GM21390 (cell line): ENCODE measurements around the gene SLC7A6.
A peak's percentile ranks its signal among the peaks of the same experiment; 100 is the strongest.

ENCODE experiments used
- ATAC-seq: cut with Tn5 transposase; IDR thresholded peaks from one replicate; pipeline ENCODE4 v1.9.1; 2021; ENCODE audit not compliant: unreplicated experiment

The SLC7A6 gene

GRCh38 chr16:68264128-68265077, at the start of gene SLC7A6:
Gene SLC7A6, plus strand, starts transcription at chr16:68264526. Its CDS starts 10,201 bp downstream, at chr16:68274727.
- peak; percentile 61 for ATAC-seq

- ATAC-seq, result no peak
Measured at GRCh38 chr16:68214726-68215125, 49.6 kb upstream of the SLC7A6 start.

- ATAC-seq, result no peak
Measured at GRCh38 chr16:68215302-68215701, 49.0 kb upstream of the SLC7A6 start.

- ATAC-seq, result no peak
Measured at GRCh38 chr16:68216240-68216639, 48.1 kb upstream of the SLC7A6 start.

- no peak for ATAC-seq
Measured at GRCh38 chr16:68217506-68217905, 46.8 kb upstream of the SLC7A6 start.

GRCh38 chr16:68219725-68220351, 44.5 kb upstream of the SLC7A6 start:
- ATAC-seq, result no peak

GRCh38 chr16:68223072-68223471, 41.3 kb upstream of the SLC7A6 start:
- ATAC-seq, result no peak

- ATAC-seq, result no peak
Measured at GRCh38 chr16:68226116-68226515, 38.2 kb upstream of the SLC7A6 start.

- no peak for ATAC-seq
Measured at GRCh38 chr16:68227183-68227793, 37.0 kb upstream of the SLC7A6 start.

- no peak for ATAC-seq
Measured at GRCh38 chr16:68227850-68228553, 36.3 kb upstream of the SLC7A6 start.

GRCh38 chr16:68228652-68229051, 35.7 kb upstream of the SLC7A6 start:
- ATAC-seq, result no peak

GRCh38 chr16:68229431-68230175, 34.7 kb upstream of the SLC7A6 start:
- no peak for ATAC-seq

GRCh38 chr16:68230176-68230571, 34.2 kb upstream of the SLC7A6 start:
- ATAC-seq, result no peak

GRCh38 chr16:68230956-68231355, 33.4 kb upstream of the SLC7A6 start:
- ATAC-seq, result no peak

- ATAC-seq, result no peak
Measured at GRCh38 chr16:68231384-68232136, 32.8 kb upstream of the SLC7A6 start.

GRCh38 chr16:68232335-68232734, 32.0 kb upstream of the SLC7A6 start:
- ATAC-seq, result no peak

- ATAC-seq, result no peak
Measured at GRCh38 chr16:68233085-68233834, 31.1 kb upstream of the SLC7A6 start.

GRCh38 chr16:68233835-68234187, 30.5 kb upstream of the SLC7A6 start:
- no peak for ATAC-seq
